Lung (tissue), 12 donors: ENCODE measurements around the gene PRPSAP1. TPM values are rescaled to one million over a fixed set of nuclear protein-coding genes. Genes with fewer than 3 reads are reported as not detected.

Experiments used
- ATAC-seq: fragments of 200-7000 bp; cut with Tn5 transposase; one replicate; pipeline ENCODE4 v1.9.1; 2020; ENCODE audit warnings: moderate number of reproducible peaks; ENCODE audit not compliant: insufficient read depth, low FRiP score
- DNase-seq, 3 donors: peaks; one replicate each; pipeline ENCODE4 v3.0.0-alpha.2; 2013 to 2017
- H3K27ac ChIP-seq, 2 donors: one replicate each; pipeline ENCODE4 v1.5.1; 2013; ENCODE audit warnings: mild to moderate bottlenecking in 2 of 2, moderate library complexity in 2 of 2, control low read depth in 1 of 2, inconsistent platforms in 1 of 2, low read depth in 1 of 2, low read length in 1 of 2
- H3K27me3 ChIP-seq, 3 donors: one replicate each; pipeline ENCODE4 v1.5.1; 2013; ENCODE audit warnings: low read length in 2 of 3; ENCODE audit not compliant: control insufficient read depth in 3 of 3, insufficient read depth in 3 of 3
- H3K36me3 ChIP-seq, 4 donors: one replicate each; pipeline ENCODE4 v1.5.1; 2013; ENCODE audit warnings: low read length in 4 of 4, mild to moderate bottlenecking in 1 of 4, moderate library complexity in 1 of 4; ENCODE audit not compliant: control insufficient read depth in 4 of 4, insufficient read depth in 4 of 4
- H3K4me1 ChIP-seq, 5 donors: one replicate each; pipeline ENCODE4 v1.5.1; 2013; ENCODE audit warnings: low read length in 5 of 5, mild to moderate bottlenecking in 2 of 5, moderate library complexity in 1 of 5; ENCODE audit not compliant: control insufficient read depth in 5 of 5, insufficient read depth in 5 of 5
- H3K4me3 ChIP-seq: one replicate; pipeline ENCODE4 v1.5.1; 2013; ENCODE audit warnings: mild to moderate bottlenecking, control low read depth, moderate library complexity
- H3K9ac ChIP-seq, 2 donors: one replicate each; pipeline ENCODE4 v1.5.1; 2013; ENCODE audit warnings: low read length in 2 of 2, control low read depth in 1 of 2; ENCODE audit not compliant: insufficient read depth in 1 of 2
- H3K9me3 ChIP-seq, 4 donors: one replicate each; pipeline ENCODE4 v1.5.1; 2013; ENCODE audit warnings: low read length in 3 of 4, mild to moderate bottlenecking in 1 of 4, moderate library complexity in 1 of 4; ENCODE audit not compliant: control insufficient read depth in 4 of 4, insufficient read depth in 3 of 4
- CTCF ChIP-seq: IDR thresholded peaks from 2 replicates; pipeline ENCODE4 v1.5.1; 2012; ENCODE audit warnings: mild to moderate bottlenecking; ENCODE audit errors: control extremely low read depth, extremely low read depth
- WGBS, 2 donors: extraction: QIAGEN DNeasy Blood & Tissue Kit; methylation state at CpG; one replicate each; pipeline ENCODE4 v1.1.7; 2013; 5-methylcytosine and 5-hydroxymethylcytosine counted together
- polyA plus RNA-seq, 2 donors: library from polyadenylated mRNA; stranded (reverse); fragments of 200-250 nt; gene quantifications; one replicate each; pipeline ENCODE4 v1.2.1, GENCODE V29; 2013
- total RNA-seq, 2 donors: library from RNA; depleted of rRNA in 1 of 2; stranded (reverse); fragments of >200 nt in 1 of 2; gene quantifications; one replicate each; pipeline ENCODE4 v1.2.1, GENCODE V29; 2014 to 2021
- donor health status: control.
- donor health status: control.
- donor health status: Bipolar disorder and iron deficiency.
- donor health status: healthy.
- donor health status: DM: yes; HTN: yes; CAD: no.

PRPSAP1 gene
- total and polyA plus RNA-seq, 4 donors: 29.8 to 74.7 (median 34.6) TPM

DNA sequence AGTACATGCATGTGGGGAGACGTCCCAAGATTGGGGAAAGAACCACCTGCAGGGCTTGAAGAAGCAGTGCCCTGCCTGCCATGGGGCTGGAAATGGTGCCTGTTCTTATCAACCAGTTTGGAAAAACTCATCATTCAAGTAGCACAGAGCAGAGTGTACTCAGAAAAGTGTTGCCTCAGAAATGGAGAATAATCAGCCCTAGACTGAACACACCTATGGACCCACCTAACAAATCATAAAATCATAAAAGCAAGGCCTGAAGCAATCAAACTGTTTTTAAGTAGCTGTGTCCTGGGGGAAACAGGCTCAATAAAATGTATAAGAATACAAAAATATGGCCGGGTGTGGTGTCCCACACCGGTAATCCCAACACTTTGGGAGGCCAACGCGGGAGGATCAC, 56.8 kb downstream of the PRPSAP1 start:
- DNase-seq: no peak
- TF ChIP-seq CTCF: no peak
- Histone ChIP-seq H3K9ac (no peak overlapping the region), H3K27me3 (no peaks in the 10 kb centered on the region), H3K4me1 (no peaks in the 10 kb centered on the region), H3K4me3 (no peak overlapping the region), H3K36me3 (peaks cover 0 to 11% (median 5%) of the 10 kb centered on the region in 4 donors), H3K27ac (no peak overlapping the region), H3K9me3 (peaks cover 0 to 3% (median 0%) of the 10 kb centered on the region in 4 donors)
- WGBS, 2 donors: 95 to 96% methylated on average over 5 of the region's 5 CpGs
- ATAC-seq: no peak

DNA sequence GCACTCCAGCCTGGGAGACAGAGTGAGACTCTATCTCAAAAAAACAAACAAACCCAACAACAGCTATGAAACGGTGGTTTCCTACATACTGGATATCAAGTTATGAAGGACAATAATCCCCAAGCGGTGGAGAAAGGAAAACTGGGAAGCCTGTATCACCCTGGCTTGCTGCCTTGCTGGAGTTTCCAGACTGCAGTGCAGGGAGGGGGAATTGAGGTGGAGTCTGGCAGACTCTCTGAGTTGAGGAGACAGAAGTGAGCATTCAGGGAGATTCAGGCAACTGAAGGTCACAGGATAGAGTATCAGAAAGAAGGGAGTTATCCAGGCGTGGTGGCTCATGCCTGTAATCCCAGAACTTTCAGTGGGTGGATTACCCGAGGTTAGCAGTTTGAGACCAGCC, 57.5 kb downstream of the PRPSAP1 start:
- DNase-seq (no peak), ATAC-seq (no peak)
- WGBS, 2 donors: 73 to 77% methylated on average over 4 of the region's 4 CpGs
- Histone ChIP-seq H3K9me3 (peaks cover 0 to 3% (median 0%) of the 10 kb centered on the region in 4 donors), H3K27ac (no peak overlapping the region), H3K27me3 (no peaks in the 10 kb centered on the region), H3K4me3 (no peak overlapping the region), H3K4me1 (no peaks in the 10 kb centered on the region), H3K36me3 (peaks cover 0 to 11% (median 7%) of the 10 kb centered on the region in 4 donors), H3K9ac (no peak overlapping the region)
- no peak for TF ChIP-seq CTCF

- ATAC-seq (no peak), DNase-seq (no peak)
- 86 to 90% methylated on average over 7 of the region's 7 CpGs for WGBS, 2 donors
- no peak overlapping the region for H3K27ac ChIP-seq
- no peak overlapping the region for H3K4me3 ChIP-seq
- no peak overlapping the region for H3K9ac ChIP-seq
- TF ChIP-seq CTCF: no peak
- no peaks in the 10 kb centered on the region for H3K4me1 ChIP-seq
- peaks cover 0 to 3% (median 0%) of the 10 kb centered on the region in 4 donors for H3K9me3 ChIP-seq
- no peaks in the 10 kb centered on the region for H3K27me3 ChIP-seq
- H3K36me3 ChIP-seq: peaks cover 0 to 16% (median 7%) of the 10 kb centered on the region in 4 donors
Measured at GRCh38 chr17:76293106-76293505, 60.6 kb downstream of the PRPSAP1 start.

GRCh38 chr17:76292567-76292966, 61.1 kb downstream of the PRPSAP1 start:
- H3K36me3 ChIP-seq: peaks cover 0 to 16% (median 7%) of the 10 kb centered on the region in 4 donors
- peaks cover 0 to 3% (median 0%) of the 10 kb centered on the region in 4 donors for H3K9me3 ChIP-seq
- H3K9ac ChIP-seq: no peak overlapping the region
- no peaks in the 10 kb centered on the region for H3K27me3 ChIP-seq
- ATAC-seq (no peak), DNase-seq (no peak)
- 96 to 97% methylated on average over 4 of the region's 4 CpGs for WGBS, 2 donors
- no peaks in the 10 kb centered on the region for H3K4me1 ChIP-seq
- H3K27ac ChIP-seq: no peak overlapping the region
- no peak overlapping the region for H3K4me3 ChIP-seq
- no peak for TF ChIP-seq CTCF
